SIG-M5 treated with dmso at 0.1 percent for 504 hours (cell line): ENCODE measurements around the gene NBPF1.
"Not testable (repeated sequence)": the region's sequence is repeated elsewhere in the genome, so short reads cannot be mapped to it uniquely, and the experiment has no call there.

ENCODE experiments used
- DNase-seq: peaks from one replicate; lab custom pipeline; 2025; ENCODE audit not compliant: unreplicated experiment; lab: John Stamatoyannopoulos, UW

Gene NBPF1

GRCh38 chr1:16642025-16642966 is 28.9 kb upstream of the NBPF1 start:
- DNase-seq: not testable (repeated sequence)

DNA sequence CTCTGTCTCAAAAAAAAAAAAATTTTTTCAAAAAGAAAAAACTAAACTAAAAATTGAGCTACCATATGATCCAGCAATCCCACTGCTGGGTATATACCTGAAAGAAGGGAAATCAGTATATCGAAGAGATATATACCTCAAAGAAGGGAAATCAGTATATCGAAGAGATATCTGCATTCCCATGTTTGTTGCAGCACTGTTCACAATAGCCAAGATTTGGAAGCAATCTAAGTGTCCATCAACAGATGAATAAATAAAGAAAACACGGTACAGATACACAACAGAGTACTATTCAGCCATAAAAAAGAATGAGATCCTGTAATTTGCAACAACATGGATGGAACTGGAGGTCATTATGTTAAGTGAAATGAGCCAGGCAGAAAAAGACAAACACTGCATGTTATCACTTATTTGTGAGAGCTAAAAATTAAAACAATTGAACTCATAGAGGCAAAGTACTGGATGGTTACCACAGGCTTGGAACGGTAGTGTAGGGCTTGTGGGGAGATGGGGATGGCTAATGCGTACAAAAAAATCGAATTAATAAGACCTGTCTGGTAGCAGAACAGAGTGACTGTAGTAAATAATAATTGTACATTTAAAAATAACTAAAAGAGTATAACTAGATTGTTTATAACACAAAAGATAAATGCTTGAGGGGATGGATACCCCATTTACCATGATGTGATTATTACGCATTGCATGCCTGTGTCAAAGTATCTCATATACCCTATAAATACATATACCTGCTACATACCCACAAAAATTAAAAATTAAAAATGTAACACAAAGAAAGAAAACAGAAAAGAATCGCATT is 28.0 kb upstream of the NBPF1 start:
- not testable (repeated sequence) for DNase-seq

DNA sequence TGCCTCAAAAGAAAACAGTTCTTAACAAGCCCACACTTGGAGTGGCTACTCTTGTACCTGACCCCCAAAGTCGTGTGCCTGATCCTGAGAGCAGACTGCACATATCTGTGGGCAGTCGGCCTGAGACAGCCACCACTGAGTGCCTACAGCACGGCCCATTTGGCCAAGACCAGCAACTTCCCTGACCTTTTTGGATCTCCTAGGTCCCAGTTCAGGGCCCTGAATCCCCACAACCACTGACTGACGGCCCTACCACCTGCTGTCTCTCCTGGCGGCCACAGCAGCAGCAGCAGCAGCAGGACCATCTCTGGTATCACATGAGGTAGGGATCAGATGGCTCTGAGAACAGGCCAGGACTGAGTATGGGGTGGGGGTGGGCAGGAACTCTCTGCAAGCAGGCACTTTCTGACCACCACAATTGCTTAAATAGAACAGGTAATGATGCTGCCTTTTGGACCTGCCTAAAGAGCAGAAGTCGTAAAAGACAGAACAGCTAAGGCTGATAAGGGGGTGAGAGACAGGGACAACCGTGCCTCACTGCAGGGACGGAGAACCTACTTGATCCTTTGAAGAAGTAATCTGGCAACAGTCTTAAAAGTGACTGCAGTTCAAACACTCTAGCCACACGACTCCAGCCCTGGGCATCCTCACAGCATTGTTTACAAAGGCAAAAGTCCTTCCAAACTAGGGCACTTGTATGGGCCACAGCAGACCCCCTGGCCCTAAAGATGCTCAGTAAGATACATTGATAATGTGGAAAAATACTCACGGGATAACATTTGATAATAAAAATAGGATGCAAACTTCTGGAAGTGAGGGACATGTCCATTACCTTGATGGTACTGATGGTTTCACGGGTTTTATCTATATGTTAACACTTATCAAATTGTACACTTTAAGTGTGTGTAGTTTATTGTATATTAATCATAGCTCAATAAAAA is 26.0 kb upstream of the NBPF1 start:
- DNase-seq: not testable (repeated sequence)

- DNase-seq: not testable (repeated sequence)
Observed at GRCh38 chr1:16637941-16638778, 24.8 kb upstream of the NBPF1 start.

- not testable (repeated sequence) for DNase-seq
Observed at GRCh38 chr1:16636551-16637195, 23.3 kb upstream of the NBPF1 start.

DNA sequence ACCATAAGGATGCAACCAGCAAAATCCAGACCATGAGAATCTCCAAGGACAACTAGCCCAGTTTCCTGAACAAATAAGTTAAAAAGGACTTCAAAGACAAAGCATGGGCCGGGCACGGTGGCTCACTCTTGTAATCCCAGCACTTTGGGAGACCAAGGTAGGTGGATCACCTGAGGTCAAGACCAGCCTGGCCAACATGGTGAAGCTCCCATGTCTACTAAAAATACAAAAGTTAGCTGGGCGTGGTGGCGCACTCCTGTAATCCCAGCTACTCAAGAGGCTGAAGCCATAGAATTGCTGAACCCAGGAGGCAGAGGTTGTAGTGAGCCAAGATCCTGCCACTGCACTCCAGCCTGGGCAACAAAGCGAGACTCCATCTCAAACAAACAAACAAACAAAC is 22.6 kb upstream of the NBPF1 start:
- not testable (repeated sequence) for DNase-seq

DNA sequence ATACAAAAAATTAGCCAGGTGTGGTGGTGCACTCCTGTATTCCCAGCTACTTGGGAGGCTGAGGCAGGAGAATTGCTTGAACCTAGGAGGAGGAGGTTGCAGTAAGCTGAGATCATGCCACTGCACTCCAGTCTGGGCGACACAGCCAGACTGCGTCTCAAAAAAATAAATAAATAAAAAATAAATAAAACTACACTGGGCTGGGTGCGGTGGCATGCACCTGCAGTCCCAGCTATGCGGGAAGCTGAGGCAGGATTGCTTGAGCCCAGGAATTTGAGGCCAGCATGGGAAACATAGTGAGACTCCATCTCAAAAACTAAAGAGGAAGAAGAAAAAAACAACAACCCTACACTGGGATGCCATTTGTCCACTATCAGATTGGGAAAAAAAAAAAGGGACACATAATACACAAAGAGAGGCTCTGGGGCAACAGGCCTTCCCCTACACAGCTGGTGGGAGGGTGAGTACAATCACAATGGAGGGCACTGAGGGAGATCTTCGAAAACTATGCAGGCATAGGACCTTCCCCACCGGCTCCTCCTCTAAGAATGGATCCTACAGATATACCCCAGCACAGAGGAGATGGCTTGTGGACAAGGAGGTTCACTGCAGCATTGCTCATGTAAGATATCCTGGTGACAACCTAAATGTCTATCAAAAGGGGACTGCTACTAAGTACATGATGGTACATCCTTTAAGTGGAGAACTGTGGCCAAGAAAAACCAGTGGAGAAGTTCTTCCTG is 20.3 kb upstream of the NBPF1 start:
- not testable (repeated sequence) for DNase-seq

DNA sequence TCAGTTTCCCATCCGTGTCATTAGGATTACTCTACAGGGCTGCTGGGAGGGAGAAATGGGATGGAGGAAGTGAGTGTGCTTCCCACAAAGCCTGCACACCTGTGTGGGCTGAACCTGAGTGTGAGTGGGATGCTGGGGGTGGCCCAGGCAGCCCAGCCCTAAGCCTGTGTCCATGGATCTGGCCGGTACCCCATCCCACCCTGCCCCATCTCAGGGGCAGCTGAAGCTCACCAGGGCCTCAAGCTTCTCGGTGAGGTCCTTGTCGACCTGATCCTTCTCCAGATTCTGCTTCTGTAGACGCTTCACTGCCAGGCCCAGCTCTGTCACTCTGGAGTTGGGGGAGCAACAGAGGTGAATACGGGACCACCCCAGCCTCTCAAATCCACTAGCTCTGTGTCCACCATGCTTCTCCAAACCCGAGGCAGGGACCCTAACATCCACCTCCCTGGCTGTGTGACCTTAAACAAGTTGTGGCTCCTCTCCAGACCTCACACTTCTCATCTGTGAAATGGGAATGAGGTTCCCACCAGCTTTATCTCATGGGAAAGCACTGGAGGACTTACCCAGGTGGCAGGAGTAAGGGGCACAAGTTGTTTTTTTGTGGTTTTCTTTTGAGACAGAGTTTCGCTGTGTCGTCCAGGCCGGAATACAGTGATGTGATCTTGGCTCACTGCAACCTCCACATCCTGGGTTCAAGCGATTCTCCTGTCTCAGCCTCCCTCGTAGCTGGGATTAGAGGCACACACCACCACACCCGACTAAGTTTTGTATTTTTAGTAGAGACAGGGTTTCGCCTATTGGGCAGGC is 18.9 kb upstream of the NBPF1 start:
- not testable (repeated sequence) for DNase-seq

DNA sequence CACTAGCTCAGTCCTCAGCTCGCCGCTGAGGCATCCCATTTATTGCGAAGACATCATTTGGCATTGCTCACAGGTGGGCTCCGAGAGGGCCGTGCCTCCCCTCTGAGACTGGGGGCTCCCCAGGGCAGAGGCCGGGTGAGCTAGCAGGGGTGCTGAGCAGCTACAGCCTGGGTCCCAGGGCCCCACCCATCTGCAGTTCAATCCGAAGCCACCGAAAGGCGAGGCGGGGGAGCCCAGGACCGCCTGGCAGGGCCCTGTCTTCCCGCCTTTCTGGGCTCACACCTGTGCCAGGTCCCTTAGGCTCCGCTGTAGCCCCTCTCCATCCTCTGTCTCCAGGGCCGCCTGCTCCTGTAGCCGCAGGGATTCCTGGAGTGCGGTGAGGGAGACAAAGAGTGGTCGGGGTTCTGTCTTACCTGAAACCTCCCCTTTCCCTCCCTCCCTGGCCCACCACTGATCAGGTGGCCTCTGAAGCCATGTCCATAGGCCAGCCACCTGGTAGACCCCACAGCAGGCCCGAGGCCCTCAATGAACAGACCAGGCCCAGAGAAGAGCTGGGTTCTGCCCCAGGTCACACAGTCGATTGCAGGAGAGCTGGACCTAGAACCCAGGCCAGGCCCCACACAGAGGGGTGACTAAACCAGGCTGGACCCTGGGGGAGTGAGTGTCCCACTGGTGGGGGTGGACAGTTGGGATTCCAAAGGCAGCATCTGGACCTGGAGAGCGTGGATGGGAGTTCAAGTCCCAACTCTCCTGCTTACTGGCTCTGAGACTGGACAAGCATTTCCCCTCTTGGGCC is 18.1 kb upstream of the NBPF1 start:
- no peak for DNase-seq

DNA sequence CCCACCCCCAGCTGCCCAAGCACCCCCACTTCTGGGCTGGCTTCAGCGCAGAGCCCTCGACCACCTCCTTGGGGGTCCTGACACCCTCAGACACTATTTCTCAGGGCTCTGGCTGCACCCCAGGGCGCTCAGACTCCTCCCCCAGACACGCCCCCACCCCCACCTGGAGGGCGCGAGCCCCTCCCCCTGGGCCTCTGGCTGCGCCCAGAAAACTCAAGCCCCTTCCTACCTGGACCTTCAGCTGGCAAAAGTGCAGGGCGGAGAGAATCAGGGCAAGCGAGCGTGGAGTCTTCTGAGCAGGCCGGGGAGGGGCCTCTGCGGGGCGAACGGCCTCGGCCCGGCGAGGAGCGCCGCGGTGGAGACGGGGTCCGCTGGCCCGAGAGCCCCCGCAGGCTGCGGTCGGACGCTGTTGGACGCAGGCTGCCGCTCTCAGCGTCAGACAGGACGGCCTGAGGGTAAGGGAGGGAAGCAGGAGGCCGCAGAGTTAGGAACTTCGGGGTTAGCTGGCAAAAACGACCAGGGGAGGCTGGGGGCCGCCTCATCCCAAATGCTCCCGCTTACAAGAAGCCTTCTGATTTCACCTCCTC is 17.4 kb upstream of the NBPF1 start:
- no peak for DNase-seq

DNA sequence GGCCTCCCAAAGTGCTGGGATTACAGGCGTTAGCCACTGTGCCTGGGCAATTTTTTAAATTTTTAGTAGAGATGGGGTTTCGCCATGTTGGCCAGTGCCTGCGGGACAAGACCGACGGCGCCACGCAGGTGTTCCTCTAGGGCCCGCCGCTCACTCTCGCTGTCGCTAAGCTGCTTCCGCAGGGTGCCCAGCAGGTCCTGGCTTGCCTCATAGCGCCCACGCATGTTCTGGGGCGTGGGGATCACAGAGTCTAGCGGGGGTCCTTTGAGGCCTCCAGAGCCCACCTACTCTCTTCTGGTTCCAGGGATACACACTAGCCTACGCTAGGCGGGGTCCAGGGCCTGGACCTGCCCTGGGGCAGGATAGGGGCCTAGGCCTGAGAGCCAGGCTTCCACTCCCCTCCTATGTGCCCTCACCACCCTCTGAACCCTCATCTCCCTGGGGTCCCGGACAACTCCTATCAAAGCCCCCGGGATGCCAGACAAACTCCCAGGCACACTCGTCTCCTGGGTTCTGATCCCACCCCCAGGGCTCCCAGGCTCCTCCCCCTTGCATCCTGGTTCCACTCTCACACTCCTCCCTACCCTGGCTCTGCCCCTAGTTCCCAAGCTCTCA is 16.7 kb upstream of the NBPF1 start:
- DNase-seq: not testable (repeated sequence)

- no peak for DNase-seq
Observed at GRCh38 chr1:16628361-16629111, 15.2 kb upstream of the NBPF1 start.

GRCh38 chr1:16626409-16626983 is 13.1 kb upstream of the NBPF1 start:
- DNase-seq: not testable (repeated sequence)

DNA sequence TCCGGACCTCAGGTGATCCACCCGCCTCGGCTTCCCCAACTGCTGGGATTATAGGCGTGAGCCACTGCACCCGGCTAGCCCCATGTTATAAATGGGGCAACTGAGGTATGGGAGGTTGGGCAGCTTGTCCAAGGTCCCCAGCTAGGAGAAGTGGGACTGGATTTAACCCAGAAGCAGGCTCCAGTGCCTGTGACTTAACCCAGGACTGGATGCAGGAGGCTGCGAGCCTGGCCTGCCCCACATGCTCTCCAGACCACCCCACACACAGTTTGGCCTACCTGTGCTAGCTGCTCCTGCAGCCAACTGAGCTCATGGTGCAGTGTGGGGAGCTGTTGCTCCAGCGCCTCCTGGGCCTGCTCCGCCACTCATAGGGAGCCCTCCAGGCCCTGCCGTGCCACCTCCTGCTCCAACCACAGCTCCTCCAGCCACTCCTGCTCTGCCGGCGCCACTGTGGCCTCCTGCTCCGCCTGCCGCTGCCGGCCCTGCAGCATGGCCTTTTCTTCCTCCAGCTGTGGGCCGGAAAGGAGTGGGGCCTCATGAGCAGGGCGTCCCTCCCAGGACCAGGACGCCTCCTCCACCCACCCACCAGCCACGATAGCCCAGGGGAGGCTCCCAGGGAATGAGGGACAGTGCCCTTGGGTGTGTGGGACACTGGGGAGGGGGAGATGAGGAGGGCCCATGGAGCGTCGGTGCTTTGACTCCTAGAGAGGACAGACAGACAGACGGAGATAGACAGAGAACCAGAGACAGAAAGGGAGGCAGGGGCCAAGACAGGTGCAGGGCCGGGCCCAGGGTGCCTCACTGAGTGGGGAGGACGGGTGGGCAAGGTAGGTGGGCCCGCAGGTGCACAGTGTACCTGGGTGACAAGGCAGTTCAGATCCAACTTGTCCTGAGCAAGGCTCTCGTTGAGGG is 12.4 kb upstream of the NBPF1 start:
- no peak for DNase-seq
